ENCODE results near the gene RHBDL1.

GRCh38 chr16:659618-660017 is 15.9 kb upstream of the RHBDL1 start:
- TF ChIP-seq EZH2 (IDR thresholded peaks at IDR 0.05; ENCODE audit: borderline replicate concordance) (no peak), EZH2phosphoT487 (IDR thresholded peaks at IDR 0.05; ENCODE audit: low read depth, severe bottlenecking, unreplicated experiment) (no peak)
- TF ChIP-seq, protein P1, sequence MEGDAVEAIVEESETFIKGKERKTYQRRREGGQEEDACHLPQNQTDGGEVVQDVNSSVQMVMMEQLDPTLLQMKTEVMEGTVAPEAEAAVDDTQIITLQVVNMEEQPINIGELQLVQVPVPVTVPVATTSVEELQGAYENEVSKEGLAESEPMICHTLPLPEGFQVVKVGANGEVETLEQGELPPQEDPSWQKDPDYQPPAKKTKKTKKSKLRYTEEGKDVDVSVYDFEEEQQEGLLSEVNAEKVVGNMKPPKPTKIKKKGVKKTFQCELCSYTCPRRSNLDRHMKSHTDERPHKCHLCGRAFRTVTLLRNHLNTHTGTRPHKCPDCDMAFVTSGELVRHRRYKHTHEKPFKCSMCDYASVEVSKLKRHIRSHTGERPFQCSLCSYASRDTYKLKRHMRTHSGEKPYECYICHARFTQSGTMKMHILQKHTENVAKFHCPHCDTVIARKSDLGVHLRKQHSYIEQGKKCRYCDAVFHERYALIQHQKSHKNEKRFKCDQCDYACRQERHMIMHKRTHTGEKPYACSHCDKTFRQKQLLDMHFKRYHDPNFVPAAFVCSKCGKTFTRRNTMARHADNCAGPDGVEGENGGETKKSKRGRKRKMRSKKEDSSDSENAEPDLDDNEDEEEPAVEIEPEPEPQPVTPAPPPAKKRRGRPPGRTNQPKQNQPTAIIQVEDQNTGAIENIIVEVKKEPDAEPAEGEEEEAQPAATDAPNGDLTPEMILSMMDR (IDR thresholded peaks at IDR 0.05; ENCODE audit: poor library complexity): no peak

Data from hepatocyte (in vitro differentiated cells).